ENCODE data around the gene TJP3.

The TJP3 gene

DNA sequence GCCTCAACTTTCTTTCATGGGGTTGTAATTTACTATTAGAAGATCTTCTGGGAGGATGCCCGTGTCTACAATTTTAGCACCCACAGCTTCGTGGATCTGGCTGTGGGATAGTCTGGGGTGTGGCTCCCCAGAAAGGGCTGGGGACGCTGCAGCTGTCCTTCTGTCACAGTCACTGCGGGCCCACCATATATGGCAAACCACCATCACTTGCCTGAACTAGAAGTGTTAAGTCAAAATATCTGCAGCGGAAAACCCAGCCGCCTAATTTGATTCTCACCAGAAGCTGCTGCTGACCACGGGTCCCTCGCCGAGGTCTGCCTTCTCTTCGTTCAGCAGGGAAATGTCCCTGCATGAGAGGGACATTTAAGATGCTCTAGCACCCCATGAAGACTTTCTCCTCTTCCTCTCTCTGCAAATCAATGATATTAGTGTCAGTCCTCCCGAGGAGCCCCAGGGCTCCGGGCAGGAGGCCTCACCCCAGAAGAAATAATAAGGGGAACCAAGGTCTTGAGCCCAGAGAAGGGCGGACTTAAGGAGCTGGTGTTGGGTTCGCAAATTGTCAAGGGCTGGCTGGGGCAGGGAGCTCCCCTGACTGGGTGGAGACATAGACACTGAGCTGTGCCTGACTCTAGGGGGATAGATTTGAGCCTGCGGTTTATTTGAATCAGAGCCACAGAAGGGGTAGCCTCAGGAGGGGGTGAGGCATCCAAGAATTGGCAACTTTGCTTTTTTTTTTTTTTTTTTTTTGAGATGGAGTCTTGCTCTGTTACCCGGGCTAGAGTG, 81.0 kb downstream of the TJP3 start:
- TF ChIP-seq POLR2AphosphoS5 (IDR thresholded peaks at IDR 0.05; ENCODE audit: low read depth, low read length) (no peak), TAF1 (IDR thresholded peaks at IDR 0.05; ENCODE audit: borderline replicate concordance, low read depth, low read length) (no peak), POLR2A (IDR thresholded peaks at IDR 0.05; ENCODE audit: low read depth, low read length) (no peak)
- DNase-seq (ENCODE audit: insufficient read length) (no peak), FAIRE-seq (no peak)

DNA sequence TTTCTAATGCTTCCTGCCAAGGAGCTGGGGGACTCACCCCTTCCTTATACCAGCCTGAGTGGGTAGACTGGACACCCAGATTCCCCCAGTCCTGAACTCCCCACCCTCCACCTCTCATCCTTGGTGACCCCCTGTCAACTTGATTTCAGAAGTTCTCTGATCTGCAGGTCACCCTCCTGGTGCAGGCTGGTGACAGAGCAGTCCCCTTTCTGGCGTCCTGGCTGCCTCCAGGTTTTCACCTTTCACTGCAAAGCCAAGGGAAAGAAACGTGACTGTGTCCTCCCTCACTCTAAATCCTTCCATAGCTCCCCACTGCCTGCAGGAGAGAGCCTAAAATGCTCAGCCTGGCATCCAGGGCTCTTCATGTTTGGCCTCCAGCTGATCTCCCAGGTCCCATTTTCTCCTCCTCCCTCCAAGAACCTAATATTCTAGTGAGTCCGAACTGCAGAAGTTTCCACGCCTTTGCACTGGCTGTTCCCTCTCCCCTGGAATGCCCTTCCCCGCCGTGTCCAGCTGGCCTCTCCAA, 82.1 kb downstream of the TJP3 start:
- FAIRE-seq (no peak), DNase-seq (ENCODE audit: insufficient read length) (no peak)
- no peak for TF ChIP-seq POLR2AphosphoS5 (IDR thresholded peaks at IDR 0.05; ENCODE audit: low read depth, low read length)
- no peak for TF ChIP-seq POLR2A (IDR thresholded peaks at IDR 0.05; ENCODE audit: low read depth, low read length)
- no peak for TF ChIP-seq TAF1 (IDR thresholded peaks at IDR 0.05; ENCODE audit: borderline replicate concordance, low read depth, low read length)

DNA sequence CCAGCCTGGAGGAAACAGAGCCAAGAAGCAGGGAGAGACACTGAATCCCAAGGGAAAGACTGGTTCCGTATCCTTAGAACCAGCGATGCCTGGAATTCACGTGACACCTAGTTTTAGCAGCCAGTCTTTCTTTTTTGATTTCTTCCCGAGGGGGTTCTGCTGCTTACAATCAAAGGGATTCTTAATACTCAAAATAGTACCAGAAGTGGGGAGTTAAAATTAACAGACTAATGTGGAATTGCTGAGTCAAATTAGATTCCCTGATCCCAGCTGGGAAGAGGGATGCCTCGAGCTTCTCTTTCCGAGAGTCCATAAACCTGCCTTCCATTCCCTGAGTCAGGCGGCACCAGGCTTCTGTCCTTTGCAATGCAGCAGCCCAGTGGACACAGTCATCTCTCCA, 82.8 kb downstream of the TJP3 start:
- TF ChIP-seq POLR2AphosphoS5 (IDR thresholded peaks at IDR 0.05; ENCODE audit: low read depth, low read length) = no peak
- TF ChIP-seq TAF1 (IDR thresholded peaks at IDR 0.05; ENCODE audit: borderline replicate concordance, low read depth, low read length) = no peak
- no peak for TF ChIP-seq POLR2A (IDR thresholded peaks at IDR 0.05; ENCODE audit: low read depth, low read length)
- FAIRE-seq (no peak), DNase-seq (ENCODE audit: insufficient read length) (no peak)

DNA sequence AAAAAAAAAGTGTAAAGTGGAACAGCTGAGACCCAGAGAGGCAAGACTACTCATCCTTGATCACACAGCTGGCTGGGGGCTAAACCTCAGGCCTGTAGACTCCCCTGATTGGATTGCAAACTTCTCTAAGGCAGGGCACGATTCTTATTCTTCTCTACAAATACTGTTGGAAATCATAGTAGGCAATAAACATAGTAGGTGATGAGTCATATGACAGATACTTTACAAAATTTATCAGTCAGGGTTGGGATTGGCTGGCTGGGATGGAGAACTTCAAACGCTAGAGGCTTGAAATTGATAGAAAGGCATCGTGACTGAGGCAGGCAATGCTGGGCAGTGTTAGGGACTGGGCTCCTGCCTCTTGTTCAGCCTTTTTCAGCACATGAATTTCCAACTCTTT, 83.9 kb downstream of the TJP3 start:
- TF ChIP-seq POLR2A (IDR thresholded peaks at IDR 0.05; ENCODE audit: low read depth, low read length) = no peak
- no peak for TF ChIP-seq POLR2AphosphoS5 (IDR thresholded peaks at IDR 0.05; ENCODE audit: low read depth, low read length)
- TF ChIP-seq TAF1 (IDR thresholded peaks at IDR 0.05; ENCODE audit: borderline replicate concordance, low read depth, low read length) = no peak
- FAIRE-seq (no peak), DNase-seq (ENCODE audit: insufficient read length) (no peak)

DNA sequence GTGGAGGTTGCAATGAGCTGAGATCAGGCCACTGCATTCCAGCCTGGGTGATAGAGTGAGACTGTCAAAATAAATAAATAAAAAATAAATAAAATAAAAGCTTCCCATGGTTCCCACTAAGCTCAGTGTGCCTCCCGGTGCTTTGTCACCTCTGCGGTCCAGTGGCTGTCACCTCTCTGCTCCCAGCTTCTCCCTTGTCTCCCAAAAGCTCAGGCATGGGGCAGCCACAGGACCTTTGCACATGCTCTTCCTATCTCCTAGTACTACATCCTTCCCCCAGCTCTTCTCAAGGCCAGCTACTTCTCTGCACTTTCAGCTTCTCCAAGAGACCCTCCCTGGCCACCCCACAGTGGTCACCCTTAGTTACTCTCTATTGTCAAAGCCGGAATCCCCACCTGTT, 85.6 kb downstream of the TJP3 start:
- no peak for DNase-seq (ENCODE audit: insufficient read length)
- TF ChIP-seq TAF1 (IDR thresholded peaks at IDR 0.05; ENCODE audit: borderline replicate concordance, low read depth, low read length) = no peak
- TF ChIP-seq POLR2A (IDR thresholded peaks at IDR 0.05; ENCODE audit: low read depth, low read length) = no peak
- no peak for TF ChIP-seq POLR2AphosphoS5 (IDR thresholded peaks at IDR 0.05; ENCODE audit: low read depth, low read length)
- FAIRE-seq = no peak

DNA sequence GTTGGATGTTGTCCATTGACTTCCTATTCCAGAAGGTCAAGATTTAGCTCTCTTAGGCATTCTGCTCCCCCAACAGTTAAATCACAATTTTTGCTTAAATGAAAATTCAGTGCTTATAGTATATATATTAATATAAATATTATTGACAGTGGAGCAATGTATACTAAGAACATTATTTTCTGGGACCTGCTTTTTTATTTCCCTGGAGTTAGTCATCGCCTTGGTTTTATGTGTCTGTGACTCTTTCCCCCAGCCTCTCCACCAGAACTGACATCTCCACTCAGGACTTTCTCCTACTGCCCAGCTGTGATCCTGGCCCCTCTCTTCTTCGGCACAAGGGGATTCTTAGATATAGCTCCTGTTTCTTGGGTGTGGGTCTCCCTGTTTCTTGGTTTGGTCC, 88.2 kb downstream of the TJP3 start:
- no peak for TF ChIP-seq POLR2AphosphoS5 (IDR thresholded peaks at IDR 0.05; ENCODE audit: low read depth, low read length)
- TF ChIP-seq TAF1 (IDR thresholded peaks at IDR 0.05; ENCODE audit: borderline replicate concordance, low read depth, low read length) = no peak
- no peak for TF ChIP-seq POLR2A (IDR thresholded peaks at IDR 0.05; ENCODE audit: low read depth, low read length)
- FAIRE-seq (no peak), DNase-seq (ENCODE audit: insufficient read length) (no peak)

DNA sequence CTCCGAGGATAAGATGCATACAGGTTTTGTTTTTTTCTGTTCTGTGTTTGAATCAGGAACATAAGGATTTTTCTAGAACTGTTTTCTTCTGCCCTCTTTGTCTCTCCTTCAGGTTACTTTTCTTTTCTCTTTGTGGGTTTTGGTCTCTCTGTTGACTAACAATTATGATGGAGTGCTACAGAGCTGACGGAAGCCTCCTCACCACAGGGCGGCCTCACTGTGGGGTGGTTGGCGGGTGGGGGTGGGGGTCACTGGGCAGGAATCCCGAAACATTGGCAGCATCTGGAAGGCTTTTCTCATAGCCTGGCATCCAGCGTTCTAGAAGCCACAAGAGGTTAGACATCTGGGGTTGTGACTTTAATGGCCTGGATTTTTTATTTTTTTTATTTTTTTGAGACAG, 90.0 kb downstream of the TJP3 start:
- FAIRE-seq (no peak), DNase-seq (ENCODE audit: insufficient read length) (no peak)

More for the DNA sequence above, 90.0 kb downstream of the TJP3 start:
- TF ChIP-seq TAF1 (IDR thresholded peaks at IDR 0.05; ENCODE audit: borderline replicate concordance, low read depth, low read length) (no peak), POLR2AphosphoS5 (IDR thresholded peaks at IDR 0.05; ENCODE audit: low read depth, low read length) (no peak), POLR2A (IDR thresholded peaks at IDR 0.05; ENCODE audit: low read depth, low read length) (no peak)

Data from GM12892 (cell line).